Neutrophil (primary cell): ENCODE measurements around the gene KCNQ1.

Source experiments
- H3K27ac ChIP-seq: fragments of 200-600 bp; sonication (generic); 2 replicates; pipeline ENCODE4 v1.5.1; 2016; ENCODE audit warnings: mild to moderate bottlenecking, moderate library complexity
- H3K27me3 ChIP-seq: fragments of 200-600 bp; sonication (generic); 2 replicates; pipeline ENCODE4 v1.6.0; 2016; ENCODE audit warnings: mild to moderate bottlenecking
- H3K36me3 ChIP-seq: fragments of 200-600 bp; sonication (generic); 2 replicates; pipeline ENCODE4 v1.5.1; 2017
- H3K4me1 ChIP-seq, 2 experiments: fragments of 200-600 bp in 1 of 2; sonication (generic) in 1 of 2; 1 replicate in 1 of 2; 2 replicates in 1 of 2; pipeline versions ENCODE4 v1.5.1 to v1.6.1; 2013 to 2016; ENCODE audit warnings: low read depth in 1 of 2, low read length in 1 of 2, mild to moderate bottlenecking in 1 of 2, moderate library complexity in 1 of 2; ENCODE audit not compliant: control insufficient read depth in 1 of 2, insufficient read depth in 1 of 2
- H3K4me3 ChIP-seq, 2 experiments: fragments of 200-600 bp in 1 of 2; sonication (generic) in 1 of 2; 1 replicate in 1 of 2; 2 replicates in 1 of 2; pipeline ENCODE4 v1.5.1; 2013 to 2016; ENCODE audit warnings: low read depth in 1 of 2, low read length in 1 of 2, mild to moderate bottlenecking in 1 of 2, moderate library complexity in 1 of 2
- H3K9me3 ChIP-seq: fragments of 200-600 bp; sonication (generic); 2 replicates; pipeline ENCODE4 v1.5.1; 2016
- CTCF ChIP-seq: fragments of 200-600 bp; sonication (generic); IDR thresholded peaks from 2 replicates; pipeline ENCODE4 v1.5.1; 2016; ENCODE audit warnings: antibody characterized with exemption

The KCNQ1 gene

DNA sequence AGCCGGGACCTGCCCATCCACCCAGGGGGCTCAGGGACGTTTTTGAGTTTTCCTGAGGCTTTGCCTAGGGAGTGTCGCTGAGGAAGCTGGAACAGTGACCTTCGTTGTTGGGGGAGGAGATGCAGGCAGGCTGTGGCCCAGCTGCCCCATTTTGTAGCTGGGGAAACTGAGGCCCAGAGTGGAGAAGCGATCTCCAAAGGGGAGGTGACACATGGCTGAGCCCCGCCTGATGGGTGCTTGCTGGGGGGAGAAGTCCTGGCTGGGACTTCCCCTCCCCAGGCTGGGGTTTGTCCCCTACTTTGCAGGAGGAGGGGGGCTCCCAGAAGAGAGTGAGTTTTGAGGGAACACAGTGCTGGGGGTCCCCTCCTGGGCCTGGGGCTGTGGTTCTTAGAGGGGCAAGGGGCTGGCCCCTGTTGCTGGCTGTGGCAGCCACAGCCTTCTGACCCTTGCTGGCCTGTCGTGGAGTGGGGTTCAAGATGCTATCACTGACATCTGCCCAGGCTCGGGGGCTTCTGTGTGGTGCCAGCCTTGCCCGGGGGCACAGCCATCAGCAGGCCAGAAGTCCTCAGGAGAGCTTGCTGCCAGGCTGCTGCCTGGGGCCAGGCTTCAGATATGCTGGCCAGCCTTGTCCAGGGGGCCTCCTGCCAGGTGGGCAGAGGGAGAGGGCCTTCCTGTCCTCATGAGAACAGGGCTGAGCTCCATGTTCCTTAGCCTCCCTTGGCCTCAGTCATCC, 21.4 kb downstream of the KCNQ1 start:
- H3K27me3 ChIP-seq: peaks cover 13% of the 10 kb centered on the region
- H3K4me1 ChIP-seq: no peaks in the 10 kb centered on the region

GRCh38 chr11:2466869-2467694, 22.3 kb downstream of the KCNQ1 start:
- Histone ChIP-seq H3K36me3 (no peaks in the 10 kb centered on the region), H3K27me3 (peaks cover 13% of the 10 kb centered on the region), H3K4me1 (no peaks in the 10 kb centered on the region), H3K9me3 (no peaks in the 10 kb centered on the region), H3K27ac (no peak overlapping the region), H3K4me3 (no peak overlapping the region)
- TF ChIP-seq CTCF: no peak

More for the DNA sequence above, 21.4 kb downstream of the KCNQ1 start:
- Histone ChIP-seq H3K4me3 (no peak overlapping the region), H3K9me3 (no peaks in the 10 kb centered on the region), H3K27ac (no peak overlapping the region), H3K36me3 (no peaks in the 10 kb centered on the region)
- no peak for TF ChIP-seq CTCF

- Histone ChIP-seq H3K4me3 (no peak overlapping the region), H3K4me1 (no peaks in the 10 kb centered on the region)
These were observed 22.9 kb downstream of the KCNQ1 start for GRCh38 chr11:2467695-2468055.

GRCh38 chr11:2468363-2469235, 23.8 kb downstream of the KCNQ1 start:
- Histone ChIP-seq H3K4me3 (no peak overlapping the region), H3K27ac (no peak overlapping the region), H3K27me3 (peaks cover 13% of the 10 kb centered on the region), H3K4me1 (no peaks in the 10 kb centered on the region), H3K36me3 (no peaks in the 10 kb centered on the region), H3K9me3 (no peaks in the 10 kb centered on the region)
- TF ChIP-seq CTCF: no peak

More at GRCh38 chr11:2467695-2468055, 22.9 kb downstream of the KCNQ1 start:
- no peaks in the 10 kb centered on the region for H3K36me3 ChIP-seq
- H3K27ac ChIP-seq: no peak overlapping the region
- TF ChIP-seq CTCF: no peak
- peaks cover 13% of the 10 kb centered on the region for H3K27me3 ChIP-seq
- no peaks in the 10 kb centered on the region for H3K9me3 ChIP-seq

GRCh38 chr11:2470495-2470894, 25.7 kb downstream of the KCNQ1 start:
- Histone ChIP-seq H3K4me3 (no peak overlapping the region), H3K9me3 (no peaks in the 10 kb centered on the region), H3K27ac (no peak overlapping the region), H3K4me1 (no peaks in the 10 kb centered on the region), H3K27me3 (peaks cover 13% of the 10 kb centered on the region), H3K36me3 (no peaks in the 10 kb centered on the region)
- TF ChIP-seq CTCF: no peak
